GM12874 (cell line): ENCODE data around the gene CTDNEP1.

Experiments
- TF ChIP-seq, protein P1 (sequence below): IDR thresholded peaks from 2 replicates; pipeline ENCODE4 v1.5.1; 2011; ENCODE audit warnings: low read depth, mild to moderate bottlenecking, control low read depth, low read length, moderate library complexity; ENCODE audit not compliant: insufficient read depth

The CTDNEP1 gene

DNA sequence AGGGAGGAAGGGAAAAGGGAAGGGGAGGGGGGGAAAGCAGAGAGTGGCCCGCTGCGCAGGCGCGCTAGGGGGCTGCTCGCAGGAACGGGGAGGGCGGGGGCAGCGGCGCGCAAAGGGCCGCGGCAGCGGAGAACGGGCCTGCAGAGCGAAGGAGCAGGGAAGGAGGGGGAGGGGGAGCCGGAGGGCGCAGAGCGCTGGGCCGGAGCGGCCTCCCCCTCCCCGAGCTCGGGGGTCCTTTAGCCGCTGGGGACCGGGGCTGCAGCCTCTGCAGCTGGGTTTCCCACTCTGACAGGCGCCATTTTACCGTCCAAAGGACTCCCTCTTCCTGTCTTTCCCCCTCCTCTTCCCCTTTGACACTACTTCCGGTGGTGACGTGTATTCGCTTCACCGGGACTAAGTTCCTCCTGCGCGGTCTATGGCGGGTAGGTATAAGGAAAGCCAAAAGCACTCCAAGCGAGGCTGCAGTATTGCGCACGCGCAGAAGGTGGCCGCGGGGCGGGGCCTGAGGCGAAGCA, at the start of gene CTDNEP1:
Gene CTDNEP1, minus strand, starts transcription at position 74 of the 515 bp plus-strand sequence. CDS start 438 bp downstream, outside the sequence.
- TF ChIP-seq, protein P1, sequence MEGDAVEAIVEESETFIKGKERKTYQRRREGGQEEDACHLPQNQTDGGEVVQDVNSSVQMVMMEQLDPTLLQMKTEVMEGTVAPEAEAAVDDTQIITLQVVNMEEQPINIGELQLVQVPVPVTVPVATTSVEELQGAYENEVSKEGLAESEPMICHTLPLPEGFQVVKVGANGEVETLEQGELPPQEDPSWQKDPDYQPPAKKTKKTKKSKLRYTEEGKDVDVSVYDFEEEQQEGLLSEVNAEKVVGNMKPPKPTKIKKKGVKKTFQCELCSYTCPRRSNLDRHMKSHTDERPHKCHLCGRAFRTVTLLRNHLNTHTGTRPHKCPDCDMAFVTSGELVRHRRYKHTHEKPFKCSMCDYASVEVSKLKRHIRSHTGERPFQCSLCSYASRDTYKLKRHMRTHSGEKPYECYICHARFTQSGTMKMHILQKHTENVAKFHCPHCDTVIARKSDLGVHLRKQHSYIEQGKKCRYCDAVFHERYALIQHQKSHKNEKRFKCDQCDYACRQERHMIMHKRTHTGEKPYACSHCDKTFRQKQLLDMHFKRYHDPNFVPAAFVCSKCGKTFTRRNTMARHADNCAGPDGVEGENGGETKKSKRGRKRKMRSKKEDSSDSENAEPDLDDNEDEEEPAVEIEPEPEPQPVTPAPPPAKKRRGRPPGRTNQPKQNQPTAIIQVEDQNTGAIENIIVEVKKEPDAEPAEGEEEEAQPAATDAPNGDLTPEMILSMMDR, result no peak

DNA sequence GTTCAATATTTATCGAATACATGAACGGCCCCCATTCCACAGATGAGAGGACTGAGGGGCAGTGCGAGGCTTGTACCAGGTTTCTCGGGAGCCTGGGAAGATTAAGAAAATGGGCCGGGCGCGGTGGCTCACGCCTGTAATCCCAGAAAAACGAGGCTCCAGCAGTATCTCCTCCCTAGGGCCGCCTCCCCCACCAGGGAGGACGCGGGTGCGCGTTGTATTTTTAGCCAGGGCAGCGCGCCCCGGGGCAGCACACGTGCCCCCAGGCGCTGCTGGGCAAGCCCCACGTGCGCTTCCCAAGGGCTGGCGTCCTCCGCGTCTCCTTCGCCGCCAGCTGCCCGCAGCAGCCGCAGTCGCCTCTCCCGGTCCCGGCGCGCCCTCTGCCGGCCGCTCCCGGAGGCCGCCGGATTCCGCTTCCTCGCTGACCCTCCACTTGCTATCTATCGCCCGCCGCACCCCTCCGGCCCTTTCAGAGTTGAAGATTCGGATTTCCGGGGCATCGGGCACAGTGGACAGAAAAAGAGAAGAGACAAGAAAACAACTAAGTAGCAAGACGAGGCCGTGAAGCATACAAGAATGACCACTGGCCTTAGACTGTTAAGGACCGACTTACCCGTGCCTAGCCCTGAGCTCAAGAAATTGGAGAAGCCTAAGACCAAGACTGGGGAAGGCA, 44.8 kb upstream of the CTDNEP1 start:
- TF ChIP-seq, protein P1, result peak; percentile 95

DNA sequence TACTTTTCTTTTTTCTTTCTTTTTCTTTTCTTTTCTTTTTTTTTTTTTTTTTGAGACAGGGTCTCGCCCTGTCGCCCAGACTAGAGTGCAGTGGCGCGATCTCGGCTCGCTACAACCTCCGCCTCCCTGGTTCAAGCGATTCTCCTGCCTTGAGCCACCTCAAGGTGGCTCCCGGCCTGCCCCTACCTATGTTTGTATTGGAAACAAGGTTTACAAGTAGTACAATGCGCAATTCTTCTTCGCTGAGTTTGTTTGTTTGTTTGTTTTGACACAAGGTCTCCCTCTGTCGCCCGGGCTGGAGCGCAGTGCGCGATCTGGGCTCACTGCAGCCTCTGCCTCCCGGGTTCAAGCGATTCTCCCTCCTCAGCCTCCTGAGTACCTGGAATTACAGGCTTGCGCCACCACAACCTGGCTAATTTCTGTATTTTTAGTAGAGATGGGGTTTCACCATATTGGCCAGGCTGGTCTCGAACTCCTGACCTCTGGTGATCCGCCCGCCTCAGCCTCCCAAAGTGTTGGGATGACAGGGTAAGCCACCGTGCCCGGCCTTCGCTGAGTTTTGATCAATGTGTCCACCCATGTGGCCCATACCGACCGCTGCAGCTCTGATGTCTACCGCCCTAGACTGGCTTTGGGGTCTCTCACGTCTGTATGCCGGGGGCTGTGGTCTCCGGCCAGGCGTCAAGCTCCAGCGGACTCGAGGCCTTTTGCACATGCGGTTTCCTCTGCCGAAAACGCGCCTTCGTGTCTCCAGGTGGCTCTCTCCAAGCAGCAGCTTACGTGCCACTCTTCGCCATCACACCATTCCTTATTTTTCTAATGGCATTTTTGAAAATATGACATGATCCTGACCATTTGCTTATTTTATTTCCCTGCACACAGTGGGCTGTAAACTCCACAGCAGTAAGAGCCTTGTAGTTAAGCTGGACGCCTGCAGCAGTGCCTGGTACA, 44.0 kb upstream of the CTDNEP1 start:
- TF ChIP-seq, protein P1, result no peak

DNA sequence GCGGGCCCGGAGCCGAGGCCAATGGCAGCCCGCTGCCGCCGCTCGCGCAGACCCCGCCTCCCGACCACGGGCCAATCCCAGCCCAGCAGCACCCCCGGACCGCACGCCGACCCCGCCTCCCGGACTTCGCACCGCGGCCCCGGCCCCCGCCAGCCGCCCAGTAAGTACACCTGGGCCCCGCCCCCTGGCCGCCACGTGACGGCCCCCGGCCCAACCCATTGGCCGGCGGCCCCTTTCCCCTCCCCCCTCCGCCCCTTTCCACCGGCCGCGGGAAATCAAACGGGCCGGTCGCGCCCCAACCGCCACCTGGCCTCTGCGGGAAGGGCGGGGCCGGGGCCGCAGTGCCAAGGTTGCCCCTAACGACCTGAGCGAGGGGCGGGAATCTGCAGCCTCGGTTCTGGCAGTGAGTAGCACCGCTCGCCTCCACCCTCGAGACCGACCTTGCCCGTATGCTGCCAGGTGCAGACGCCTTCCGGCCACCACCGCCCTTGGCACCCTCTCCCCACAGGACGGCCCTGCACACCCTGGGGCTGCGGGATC, 43.1 kb upstream of the CTDNEP1 start, which contains the start of gene YBX2:
Gene YBX2, minus strand, starts transcription at position 26 of the 540 bp plus-strand sequence. CDS start 139 bp downstream, outside the sequence.
- TF ChIP-seq, protein P1, result no peak

DNA sequence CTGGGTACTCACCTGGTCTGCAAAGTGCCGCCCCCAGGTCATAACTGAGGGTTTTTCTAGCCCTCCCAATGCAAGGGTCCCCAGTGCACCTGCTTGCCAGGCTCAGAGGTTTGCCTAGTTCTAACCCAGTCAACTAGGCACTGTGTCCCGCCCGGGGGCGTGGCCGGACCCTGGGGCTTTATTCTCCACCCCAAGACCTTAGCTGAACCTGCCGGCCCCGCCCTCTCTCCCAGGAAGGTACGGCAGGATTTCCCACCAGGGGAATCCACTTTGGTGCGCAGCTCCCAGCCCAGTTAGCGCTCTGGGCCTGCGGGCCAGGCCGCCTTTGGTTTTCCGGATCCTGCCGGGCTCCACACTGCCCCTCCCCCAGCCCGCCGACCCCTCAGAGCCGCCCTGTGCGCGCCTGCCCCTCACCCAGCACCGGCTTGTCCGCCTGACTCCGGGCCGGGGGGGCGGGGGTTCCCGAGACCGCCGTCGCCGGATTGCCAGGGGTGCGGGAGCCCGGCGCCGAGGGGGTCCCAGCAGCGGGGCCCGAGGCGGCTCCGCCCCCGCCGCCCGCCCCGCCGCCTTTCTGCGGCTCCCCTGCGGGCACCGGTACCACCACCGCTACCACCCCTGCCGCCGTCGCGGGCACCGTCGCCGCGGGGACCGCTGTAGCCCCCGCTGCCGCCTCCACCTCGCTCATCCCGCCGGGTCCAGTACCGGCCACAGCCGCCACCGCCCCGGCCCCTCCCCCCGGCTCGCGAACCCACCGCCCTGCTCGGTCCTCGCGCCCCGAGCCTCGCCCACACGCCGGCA, 42.5 kb upstream of the CTDNEP1 start:
- TF ChIP-seq, protein P1, result no peak

DNA sequence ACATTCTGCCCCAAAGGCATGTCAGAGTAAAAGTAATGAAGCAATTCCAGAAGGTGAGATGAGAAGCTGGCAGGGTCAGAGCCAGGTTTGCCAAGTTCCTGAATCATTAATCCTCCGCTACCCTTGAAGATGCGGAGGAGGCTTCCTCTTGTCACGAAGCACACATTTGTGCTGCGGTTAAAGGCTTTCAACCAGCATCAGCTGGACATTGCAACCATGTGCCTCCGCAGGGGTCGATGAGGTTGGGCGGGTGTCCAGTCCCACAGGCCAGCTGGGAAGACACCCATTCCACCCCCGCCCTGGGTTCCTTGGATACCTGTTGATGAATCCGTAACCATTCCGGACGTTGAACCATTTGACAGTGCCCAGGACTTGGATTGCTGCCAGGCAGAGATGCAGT, 41.6 kb upstream of the CTDNEP1 start:
- TF ChIP-seq, protein P1, result no peak
